ENCODE data around the gene CEP76.
"Not testable (repeated sequence)": the region's sequence is repeated elsewhere in the genome, so short reads cannot be mapped to it uniquely, and the experiment has no call there.

Gene CEP76

DNA sequence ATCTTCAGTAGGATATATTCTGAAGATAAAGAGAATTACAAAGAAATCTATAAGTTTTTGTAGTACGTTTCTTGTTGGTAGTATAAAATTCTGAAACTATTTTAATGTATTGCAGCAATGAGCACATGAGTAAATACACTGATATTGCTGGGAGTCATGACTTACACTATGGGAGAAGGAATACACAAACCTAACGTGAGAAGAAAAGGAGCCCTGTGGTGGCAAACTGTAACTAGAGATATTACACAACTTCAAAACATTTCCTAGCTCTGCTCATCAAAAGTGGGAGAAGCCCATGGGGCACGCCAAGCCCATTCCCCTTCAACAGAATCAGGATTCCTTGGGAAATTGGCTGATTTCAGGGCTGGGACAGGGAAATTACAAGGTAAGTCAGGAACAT, 65.1 kb downstream of the CEP76 start:
- TF ChIP-seq, protein P1, sequence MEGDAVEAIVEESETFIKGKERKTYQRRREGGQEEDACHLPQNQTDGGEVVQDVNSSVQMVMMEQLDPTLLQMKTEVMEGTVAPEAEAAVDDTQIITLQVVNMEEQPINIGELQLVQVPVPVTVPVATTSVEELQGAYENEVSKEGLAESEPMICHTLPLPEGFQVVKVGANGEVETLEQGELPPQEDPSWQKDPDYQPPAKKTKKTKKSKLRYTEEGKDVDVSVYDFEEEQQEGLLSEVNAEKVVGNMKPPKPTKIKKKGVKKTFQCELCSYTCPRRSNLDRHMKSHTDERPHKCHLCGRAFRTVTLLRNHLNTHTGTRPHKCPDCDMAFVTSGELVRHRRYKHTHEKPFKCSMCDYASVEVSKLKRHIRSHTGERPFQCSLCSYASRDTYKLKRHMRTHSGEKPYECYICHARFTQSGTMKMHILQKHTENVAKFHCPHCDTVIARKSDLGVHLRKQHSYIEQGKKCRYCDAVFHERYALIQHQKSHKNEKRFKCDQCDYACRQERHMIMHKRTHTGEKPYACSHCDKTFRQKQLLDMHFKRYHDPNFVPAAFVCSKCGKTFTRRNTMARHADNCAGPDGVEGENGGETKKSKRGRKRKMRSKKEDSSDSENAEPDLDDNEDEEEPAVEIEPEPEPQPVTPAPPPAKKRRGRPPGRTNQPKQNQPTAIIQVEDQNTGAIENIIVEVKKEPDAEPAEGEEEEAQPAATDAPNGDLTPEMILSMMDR (IDR thresholded peaks at IDR 0.05; ENCODE audit: low read depth, low read length), result no peak
- no peak overlapping the region for H3K4me3 ChIP-seq (replicated peaks in 1 of 2; ENCODE audit: low read depth in 2 of 2, low read length in 2 of 2)
- DNase-seq (ENCODE audit: low read depth in 2 of 2), result peak; percentile 34 to 60

DNA sequence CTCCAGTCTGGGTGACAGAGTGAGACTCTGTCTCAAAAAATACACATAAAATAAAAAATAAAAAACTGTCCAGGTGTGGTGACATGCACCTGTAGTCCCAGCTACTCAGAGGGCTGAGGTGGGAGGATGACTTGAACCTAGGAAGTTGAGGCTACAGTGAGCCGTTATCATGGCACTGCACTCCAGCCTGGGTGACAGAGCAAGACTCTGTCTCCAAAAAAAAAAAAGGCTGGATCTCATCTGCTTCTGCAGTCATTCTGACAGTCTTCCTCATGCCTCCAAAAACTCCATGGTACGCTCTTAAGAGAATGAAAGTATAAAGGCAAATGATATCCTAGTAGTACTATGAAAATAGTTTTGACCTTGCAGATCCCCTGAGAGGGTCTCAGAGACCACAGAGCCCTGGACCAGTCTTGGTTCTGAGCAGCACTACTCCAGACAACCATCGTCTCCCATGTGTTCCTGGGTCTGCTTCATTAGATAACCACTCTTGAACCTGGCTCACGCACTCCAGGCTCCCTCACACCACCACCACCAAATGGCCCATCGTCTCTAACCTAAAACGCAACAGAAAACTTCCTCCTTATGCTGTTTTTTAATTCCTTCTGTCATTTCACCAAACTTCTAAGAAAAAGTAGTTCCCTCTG, 70.6 kb downstream of the CEP76 start:
- TF ChIP-seq, protein P1 (IDR thresholded peaks at IDR 0.05; ENCODE audit: low read depth, low read length), result no peak

GRCh38 chr18:12630136-12630535, 72.4 kb downstream of the CEP76 start:
- peak in 1 of 2 donors; percentile 34 for DNase-seq (ENCODE audit: low read depth in 2 of 2)
- no peak overlapping the region for H3K4me3 ChIP-seq (replicated peaks in 1 of 2; ENCODE audit: low read depth in 2 of 2, low read length in 2 of 2)
- TF ChIP-seq, protein P1 (IDR thresholded peaks at IDR 0.05; ENCODE audit: low read depth, low read length), result no peak

More for the DNA sequence above, 70.6 kb downstream of the CEP76 start:
- no peak overlapping the region for H3K4me3 ChIP-seq (replicated peaks in 1 of 2; ENCODE audit: low read depth in 2 of 2, low read length in 2 of 2)
- DNase-seq (ENCODE audit: low read depth in 2 of 2), result no peak

DNA sequence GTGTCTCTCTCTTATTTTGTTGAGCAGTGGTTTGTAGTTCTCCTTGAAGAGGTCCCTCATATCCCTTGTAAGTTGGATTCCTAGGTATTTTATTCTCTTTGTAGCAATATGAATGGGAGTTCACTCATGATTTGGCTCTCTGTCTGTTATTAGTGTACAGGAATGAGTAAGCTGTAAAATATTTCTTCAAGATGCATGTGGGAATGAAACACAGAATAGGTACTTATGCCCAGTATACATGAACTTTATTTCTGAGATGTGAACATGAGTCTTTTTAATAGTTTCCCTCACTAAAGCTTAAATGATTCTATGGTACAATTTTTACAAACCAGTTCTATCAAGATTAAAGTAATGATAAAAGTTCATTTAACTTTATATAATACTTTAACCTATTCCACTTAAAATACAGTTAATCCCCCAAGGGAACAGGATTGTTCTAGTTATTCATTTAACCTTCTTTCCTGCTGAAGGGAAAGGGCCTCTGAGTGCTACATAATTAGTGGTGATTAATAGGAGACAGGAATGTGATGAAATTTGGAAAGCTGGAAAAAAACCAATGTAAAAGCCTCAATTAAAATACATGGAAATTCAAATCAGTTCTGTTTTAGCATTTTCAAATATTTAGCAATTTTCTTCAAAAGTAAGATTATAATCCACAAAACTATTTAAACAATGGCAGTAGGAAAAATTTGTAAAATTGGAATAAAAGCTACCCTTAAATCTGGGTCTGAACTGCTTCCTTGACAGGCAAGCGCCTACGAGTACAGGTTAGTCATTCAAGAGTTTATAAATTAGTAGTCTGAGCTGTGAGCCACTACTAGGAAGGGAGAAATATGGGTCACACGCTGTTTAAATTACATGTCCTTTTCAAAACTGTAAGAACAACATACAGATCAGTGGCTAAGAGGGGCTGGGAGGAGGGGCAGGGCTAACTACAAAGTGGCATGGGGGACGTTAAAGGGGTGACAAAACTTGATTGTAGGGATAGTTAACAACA, 73.5 kb downstream of the CEP76 start:
- peak; percentile 52 to 81 for DNase-seq (ENCODE audit: low read depth in 2 of 2)
- TF ChIP-seq, protein P1 (IDR thresholded peaks at IDR 0.05; ENCODE audit: low read depth, low read length), result no peak
- no peak overlapping the region for H3K4me3 ChIP-seq (replicated peaks in 1 of 2; ENCODE audit: low read depth in 2 of 2, low read length in 2 of 2)

- DNase-seq (ENCODE audit: low read depth in 2 of 2); H3K4me3 ChIP-seq (replicated peaks in 1 of 2; ENCODE audit: low read depth in 2 of 2, low read length in 2 of 2): not testable (repeated sequence)
Measured at GRCh38 chr18:12627199-12627598, 75.3 kb downstream of the CEP76 start.

- TF ChIP-seq, protein P1 (IDR thresholded peaks at IDR 0.05; ENCODE audit: low read depth, low read length), result no peak
- H3K4me3 ChIP-seq (replicated peaks in 1 of 2; ENCODE audit: low read depth in 2 of 2, low read length in 2 of 2), result no peak overlapping the region
- DNase-seq (ENCODE audit: low read depth in 2 of 2), result peak; percentile 36 to 49
Measured at GRCh38 chr18:12625241-12625640, 77.3 kb downstream of the CEP76 start.

Measured in cardiac fibroblast (primary cell).